H9 (cell line): ENCODE results near the gene TMEM229B. TPM values are rescaled to one million over a fixed set of nuclear protein-coding genes. Genes with fewer than 3 reads are reported as not detected.
A peak's percentile ranks its signal among the peaks of the same experiment; 100 is the strongest.

Experiments used
- DNase-seq: peaks from one replicate; pipeline ENCODE4 v3.0.0-alpha.2; 2017
- H2AFZ ChIP-seq: one replicate; pipeline ENCODE4 v1.6.1; 2013; ENCODE audit warnings: mild to moderate bottlenecking, low read length, control low read depth, moderate library complexity
- H2AK5ac ChIP-seq: 2 replicates; pipeline ENCODE4 v1.6.1; 2013; ENCODE audit warnings: low read length, control low read depth, mixed read lengths; ENCODE audit not compliant: insufficient read length
- H2BK120ac ChIP-seq: one replicate; pipeline ENCODE4 v1.6.1; 2013; ENCODE audit warnings: low read depth, mild to moderate bottlenecking, low read length, control low read depth, inconsistent platforms; ENCODE audit not compliant: poor library complexity, severe bottlenecking
- H2BK12ac ChIP-seq: 2 replicates; pipeline ENCODE4 v1.6.1; 2013; ENCODE audit warnings: low read length, control low read depth, mixed read lengths, low read depth; ENCODE audit not compliant: insufficient read length
- H2BK15ac ChIP-seq: 2 replicates; pipeline ENCODE4 v1.6.1; 2013; ENCODE audit warnings: low read depth, low read length, control low read depth
- H2BK20ac ChIP-seq: one replicate; pipeline ENCODE4 v1.6.1; 2013; ENCODE audit warnings: low read depth, mild to moderate bottlenecking, low read length, control low read depth, inconsistent platforms; ENCODE audit not compliant: poor library complexity, severe bottlenecking
- H2BK5ac ChIP-seq: 2 replicates; pipeline ENCODE4 v1.6.1; 2013; ENCODE audit warnings: low read length, control low read depth, mixed read lengths; ENCODE audit not compliant: insufficient read length
- H3K14ac ChIP-seq: 2 replicates; pipeline ENCODE4 v1.6.1; 2013; ENCODE audit warnings: low read length, control low read depth; ENCODE audit not compliant: insufficient read depth
- H3K18ac ChIP-seq: 2 replicates; pipeline ENCODE4 v1.6.1; 2013; ENCODE audit warnings: low read depth, mild to moderate bottlenecking, mixed read lengths, low read length, control low read depth; ENCODE audit not compliant: insufficient read length
- H3K23ac ChIP-seq: 2 replicates; pipeline ENCODE4 v1.6.1; 2013; ENCODE audit warnings: low read length, control low read depth, mixed read lengths, low read depth; ENCODE audit not compliant: insufficient read length
- H3K23me2 ChIP-seq: 2 replicates; pipeline ENCODE4 v1.6.1; 2013; ENCODE audit warnings: low read depth, mild to moderate bottlenecking, mixed read lengths, low read length, control low read depth; ENCODE audit not compliant: insufficient read length, poor library complexity, severe bottlenecking
- H3K27ac ChIP-seq: 2 replicates; pipeline ENCODE4 v1.5.1; 2013; ENCODE audit warnings: low read length, control low read depth, mixed read lengths, low read depth; ENCODE audit not compliant: insufficient read length
- H3K27me3 ChIP-seq: 2 replicates; pipeline ENCODE4 v1.6.1; 2013; ENCODE audit warnings: low read length, control low read depth, inconsistent platforms; ENCODE audit not compliant: insufficient read depth
- H3K4ac ChIP-seq: 2 replicates; pipeline ENCODE4 v1.6.1; 2013; ENCODE audit warnings: low read depth, mild to moderate bottlenecking, control low read depth, inconsistent platforms, low read length, moderate library complexity
- H3K4me1 ChIP-seq: 2 replicates; pipeline ENCODE4 v1.6.1; 2013; ENCODE audit warnings: low read length, control low read depth, inconsistent platforms; ENCODE audit not compliant: insufficient read depth
- H3K4me2 ChIP-seq: 2 replicates; pipeline ENCODE4 v1.6.1; 2013; ENCODE audit warnings: low read length, control low read depth, mixed read lengths; ENCODE audit not compliant: insufficient read length, insufficient read depth
- H3K56ac ChIP-seq: 2 replicates; pipeline ENCODE4 v1.6.1; 2013; ENCODE audit warnings: low read depth, mild to moderate bottlenecking, mixed read lengths, low read length, control low read depth; ENCODE audit not compliant: insufficient read length
- H3K79me1 ChIP-seq: 2 replicates; pipeline ENCODE4 v1.6.1; 2013; ENCODE audit warnings: low read depth, mild to moderate bottlenecking, moderate library complexity, low read length, control low read depth, inconsistent platforms; ENCODE audit not compliant: insufficient read depth, poor library complexity, severe bottlenecking
- H3K79me2 ChIP-seq: 2 replicates; pipeline ENCODE4 v1.6.1; 2013; ENCODE audit warnings: low read length, control low read depth, inconsistent platforms; ENCODE audit not compliant: insufficient read depth
- H3K9ac ChIP-seq: 2 replicates; pipeline ENCODE4 v1.6.1; 2013; ENCODE audit warnings: low read length, control low read depth, mixed read lengths; ENCODE audit not compliant: insufficient read length; ENCODE audit errors: extremely low read depth
- H3K9me3 ChIP-seq: one replicate; pipeline ENCODE4 v1.6.1; 2013; ENCODE audit warnings: low read depth, low read length, inconsistent platforms; ENCODE audit not compliant: control insufficient read depth
- H3T11ph ChIP-seq: one replicate; pipeline ENCODE4 v1.6.1; 2013; ENCODE audit warnings: mild to moderate bottlenecking, low read length, control low read depth, inconsistent platforms
- H4K20me1 ChIP-seq: one replicate; pipeline ENCODE4 v1.6.1; 2013; ENCODE audit not compliant: control insufficient read depth, insufficient read length, insufficient read depth
- H4K5ac ChIP-seq: 2 replicates; pipeline ENCODE4 v1.6.1; 2013; ENCODE audit warnings: low read depth, mild to moderate bottlenecking, mixed read lengths, low read length, control low read depth; ENCODE audit not compliant: insufficient read length
- H4K8ac ChIP-seq: replicated peaks from 2 replicates; pipeline ENCODE4 v1.6.1; 2013; ENCODE audit warnings: low read length, control low read depth, mixed read lengths, low read depth; ENCODE audit not compliant: insufficient read length
- H4K91ac ChIP-seq: 2 replicates; pipeline ENCODE4 v1.6.1; 2013; ENCODE audit warnings: low read depth, mild to moderate bottlenecking, moderate library complexity, mixed read lengths, low read length, control low read depth; ENCODE audit not compliant: insufficient read length
- H3K27ac Mint-ChIP-seq, 3 experiments: 2 replicates in 2 of 3; 3 replicates in 1 of 3; pipeline ENCODE4 v1.8.0; 2020 to 2021; ENCODE audit warnings: mixed read lengths in 3 of 3, mild to moderate bottlenecking in 1 of 3, moderate library complexity in 1 of 3
- H3K27me3 Mint-ChIP-seq: 2 replicates; pipeline ENCODE4 v1.8.0; 2021; ENCODE audit warnings: low read depth, mild to moderate bottlenecking, moderate library complexity, mixed read lengths
- H3K36me3 Mint-ChIP-seq, 3 experiments: 2 replicates in 2 of 3; 3 replicates in 1 of 3; pipeline ENCODE4 v1.8.0; 2020 to 2021; ENCODE audit warnings: low read depth in 3 of 3, mixed read lengths in 3 of 3; ENCODE audit not compliant: insufficient read depth in 1 of 3
- H3K4me1 Mint-ChIP-seq, 2 experiments: 2 replicates each; pipeline ENCODE4 v1.8.0; 2020; ENCODE audit warnings: mixed read lengths in 2 of 2
- H3K4me3 Mint-ChIP-seq, 2 experiments: 2 replicates in 1 of 2; 3 replicates in 1 of 2; pipeline ENCODE4 v1.8.0; 2020 to 2021; ENCODE audit warnings: mild to moderate bottlenecking in 2 of 2, mixed read lengths in 2 of 2, moderate library complexity in 1 of 2
- H3K9me3 Mint-ChIP-seq, 2 experiments: 2 replicates in 1 of 2; 3 replicates in 1 of 2; pipeline ENCODE4 v1.8.0; 2020; ENCODE audit warnings: mild to moderate bottlenecking in 2 of 2, mixed read lengths in 2 of 2, moderate library complexity in 1 of 2
- CTCF ChIP-seq: fragments of 200-600 bp; sonication (generic); conservative IDR thresholded peaks from 3 replicates; pipeline ENCODE4 v1.8.0; 2021; ENCODE audit warnings: antibody characterized with exemption, mild to moderate bottlenecking
- WGBS: extraction: QIAGEN DNeasy Blood & Tissue Kit; methylation state at CpG from one replicate; pipeline ENCODE4 v1.1.7; 2013; ENCODE audit warnings: missing lambda C conversion rate, low lambda C conversion rate, mixed read lengths; ENCODE audit not compliant: insufficient read length; ENCODE audit errors: extremely low coverage; 5-methylcytosine and 5-hydroxymethylcytosine counted together
- total RNA-seq: library from RNA; stranded (reverse); gene quantifications from 2 replicates; pipeline ENCODE4 v1.2.1, GENCODE V29; 2021

TMEM229B gene
- total RNA-seq, 1 experiment from 2014 or later, result 0.24 TPM

DNA sequence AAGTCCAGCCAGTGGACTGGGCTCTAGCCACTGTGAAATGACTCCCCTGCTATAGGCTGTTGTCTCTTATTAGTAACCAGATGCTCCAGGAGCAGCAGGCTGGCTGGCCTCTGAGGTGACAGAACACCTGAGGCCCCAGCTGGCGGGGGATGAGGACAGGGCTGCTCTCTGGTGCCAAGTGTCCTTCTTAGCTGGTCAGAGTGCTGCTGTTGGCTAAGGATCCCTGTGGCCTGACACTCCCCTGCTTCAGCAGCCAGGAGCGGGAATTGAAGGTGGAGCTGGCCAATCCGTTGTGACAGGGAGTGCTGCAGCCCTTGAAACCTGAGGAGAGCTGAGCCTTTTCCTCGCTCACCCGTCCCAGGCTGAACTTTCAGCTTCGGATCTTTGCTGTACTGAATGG lies 30.7 kb downstream of the TMEM229B start:
- Mint-ChIP-seq H3K27ac (no peak overlapping the region), H3K9me3 (no peaks in the 10 kb centered on the region), H3K4me1 (peaks cover 17 to 26% of the 10 kb centered on the region in 2 experiments), H3K36me3 (no peaks in the 10 kb centered on the region), H3K4me3 (no peak overlapping the region), H3K27me3 (peaks cover 9% of the 10 kb centered on the region)
- Histone ChIP-seq H3K27me3 (no peaks in the 10 kb centered on the region), H3K79me2 (no peaks in the 10 kb centered on the region), H2AK5ac (no peak overlapping the region), H3K27ac (no peak overlapping the region), H3K14ac (no peak overlapping the region), H2BK20ac (no peak overlapping the region), H3K9me3 (no peaks in the 10 kb centered on the region), H3K18ac (no peak overlapping the region), H2BK12ac (no peak overlapping the region), H3K4me1 (peaks cover 5% of the 10 kb centered on the region), H4K8ac (no peak overlapping the region), H4K5ac (no peak overlapping the region), H2BK5ac (no peak overlapping the region), H3T11ph (no peak overlapping the region), H2BK15ac (no peak overlapping the region), H3K4ac (no peak overlapping the region), H2BK120ac (no peak overlapping the region), H3K9ac (no peak overlapping the region), H3K79me1 (no peaks in the 10 kb centered on the region), H2AFZ (no peak overlapping the region), H4K91ac (no peak overlapping the region), H3K4me2 (no peak overlapping the region), H3K23me2 (no peaks in the 10 kb centered on the region), H3K56ac (no peak overlapping the region), H4K20me1 (no peaks in the 10 kb centered on the region), H3K23ac (no peak overlapping the region)
- no CpG with 5 or more reads among the region's 6 CpGs for WGBS
- DNase-seq, result peak; percentile 84
- TF ChIP-seq CTCF, result no peak
